AG10803 (cell line): ENCODE results near the gene FGF3.

Experiments used
- DNase-seq: peaks from one replicate; pipeline ENCODE4 v3.0.0; 2010; ENCODE audit warnings: low read depth
- H3K4me3 ChIP-seq: 2 replicates; pipeline ENCODE4 v1.5.1; 2011; ENCODE audit warnings: mild to moderate bottlenecking, low read length, control low read depth
- CTCF ChIP-seq: conservative IDR thresholded peaks from 2 replicates; pipeline ENCODE4 v1.5.1; 2011; ENCODE audit warnings: mild to moderate bottlenecking, low read length, control low read depth, inconsistent platforms

FGF3 gene

GRCh38 chr11:69778373-69778772, 40.8 kb downstream of the FGF3 start:
- H3K4me3 ChIP-seq: no peak overlapping the region
- DNase-seq: no peak

GRCh38 chr11:69775163-69775755, 44.0 kb downstream of the FGF3 start, which contains the start of gene FGF4:
Gene FGF4, minus strand, starts transcription at chr11:69775341. Its CDS starts 257 bp downstream, at chr11:69775084.
- no peak for DNase-seq
- no peak for TF ChIP-seq CTCF
- no peak within 1 kb of the TSS for H3K4me3 ChIP-seq

More at GRCh38 chr11:69778373-69778772, 40.8 kb downstream of the FGF3 start:
- TF ChIP-seq CTCF: no peak

GRCh38 chr11:69774354-69775162, 44.7 kb downstream of the FGF3 start:
- DNase-seq: no peak
- H3K4me3 ChIP-seq: no peak overlapping the region
- TF ChIP-seq CTCF: no peak

GRCh38 chr11:69773626-69774353, 45.4 kb downstream of the FGF3 start:
- TF ChIP-seq CTCF: no peak
- no peak overlapping the region for H3K4me3 ChIP-seq
- no peak for DNase-seq

GRCh38 chr11:69771466-69771865, 47.8 kb downstream of the FGF3 start:
- no peak for TF ChIP-seq CTCF
- DNase-seq: no peak
- H3K4me3 ChIP-seq: no peak overlapping the region

DNA sequence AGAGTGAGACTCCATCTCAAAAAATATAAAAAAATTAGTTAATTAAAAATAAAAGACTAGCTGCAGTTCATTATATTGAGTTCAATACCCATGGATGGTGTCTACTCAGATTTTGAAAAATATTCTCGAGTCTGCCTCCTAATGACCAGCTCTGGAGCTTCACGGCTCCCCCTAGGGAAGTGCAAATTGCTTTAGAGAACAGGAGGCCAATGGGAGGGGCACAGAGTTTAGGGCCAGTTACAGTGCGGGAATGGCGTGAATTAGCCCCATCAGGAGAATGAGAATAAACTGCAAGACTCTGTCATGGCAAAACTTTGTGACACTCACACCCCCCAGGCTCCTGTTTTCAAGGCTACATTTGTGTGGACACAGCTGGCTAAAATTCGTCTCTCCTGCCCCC, 48.7 kb downstream of the FGF3 start:
- DNase-seq: no peak
- no peak overlapping the region for H3K4me3 ChIP-seq
- no peak for TF ChIP-seq CTCF
